Measurements from ENCODE around the gene TMC3. TPM values are rescaled to one million over a fixed set of nuclear protein-coding genes. Genes with fewer than 3 reads are reported as not detected.

TMC3 gene
- total RNA-seq, 4 donors from 2014 or later: 0.17 to 0.99 (median 0.47) TPM

DNA sequence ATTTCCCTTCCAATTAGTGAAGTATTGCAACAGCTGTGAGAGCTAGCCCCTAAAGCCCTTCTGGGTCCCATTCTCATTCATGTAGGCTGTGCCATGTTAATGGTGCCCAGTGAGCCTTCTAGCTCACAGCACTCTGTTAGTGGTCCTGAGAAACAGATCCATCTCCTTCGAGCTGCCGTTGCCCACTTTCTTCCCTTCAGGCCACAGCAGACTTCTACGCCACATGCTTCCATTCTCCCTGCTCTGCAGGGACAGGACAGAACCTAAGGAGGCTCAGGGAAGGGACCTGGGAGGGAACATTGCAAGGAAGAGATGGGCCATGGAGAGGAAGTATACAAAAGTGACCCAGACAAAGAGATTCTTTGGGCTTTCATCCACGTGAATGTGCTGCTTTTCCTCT lies 38.4 kb downstream of the TMC3 start:
- H3K27me3 ChIP-seq: no peaks in the 10 kb centered on the region
- H3K36me3 ChIP-seq: no peaks in the 10 kb centered on the region
- 92% methylated on average over 4 of the region's 4 CpGs for WGBS
- no peak overlapping the region for H3K27ac ChIP-seq (replicated peaks in 1 of 4)
- TF ChIP-seq POLR2A (IDR thresholded peaks at IDR 0.05; ENCODE audit: low read depth) (no peak), POLR2AphosphoS5 (IDR thresholded peaks at IDR 0.05) (no peak), CTCF (IDR thresholded peaks at IDR 0.05) (no peak), EP300 (IDR thresholded peaks at IDR 0.05) (no peak)
- intact Hi-C loops (cut with DNase I): loop anchor here (10.0 kb wide), 1 partner anchor 61 kb away; no protein-coding TSS in a partner anchor
- H3K4me3 ChIP-seq: no peak overlapping the region
- DNase-seq (ENCODE audit: extremely low spot score): no peak
- H3K9me3 ChIP-seq: no peaks in the 10 kb centered on the region
- peaks cover 4 to 28% (median 27%) of the 10 kb centered on the region in 4 donors for H3K4me1 ChIP-seq

GRCh38 chr15:81334768-81335435 lies 39.1 kb downstream of the TMC3 start:
- no peak overlapping the region for H3K4me3 ChIP-seq
- no peaks in the 10 kb centered on the region for H3K36me3 ChIP-seq
- DNase-seq (ENCODE audit: extremely low spot score): no peak
- H3K27ac ChIP-seq (replicated peaks in 1 of 4): no peak overlapping the region
- H3K9me3 ChIP-seq: no peaks in the 10 kb centered on the region
- peaks cover 4 to 28% (median 27%) of the 10 kb centered on the region in 4 donors for H3K4me1 ChIP-seq
- TF ChIP-seq EP300 (IDR thresholded peaks at IDR 0.05): no peak
- no peak for TF ChIP-seq POLR2AphosphoS5 (IDR thresholded peaks at IDR 0.05)
- no peak for TF ChIP-seq POLR2A (IDR thresholded peaks at IDR 0.05; ENCODE audit: low read depth)
- TF ChIP-seq CTCF (IDR thresholded peaks at IDR 0.05): no peak
- intact Hi-C loops (cut with DNase I): loop anchor here (10.0 kb wide), 1 partner anchor 60 kb away; no protein-coding TSS in a partner anchor
- H3K27me3 ChIP-seq: no peaks in the 10 kb centered on the region
- WGBS: 87% methylated on average over 8 of the region's 10 CpGs

DNA sequence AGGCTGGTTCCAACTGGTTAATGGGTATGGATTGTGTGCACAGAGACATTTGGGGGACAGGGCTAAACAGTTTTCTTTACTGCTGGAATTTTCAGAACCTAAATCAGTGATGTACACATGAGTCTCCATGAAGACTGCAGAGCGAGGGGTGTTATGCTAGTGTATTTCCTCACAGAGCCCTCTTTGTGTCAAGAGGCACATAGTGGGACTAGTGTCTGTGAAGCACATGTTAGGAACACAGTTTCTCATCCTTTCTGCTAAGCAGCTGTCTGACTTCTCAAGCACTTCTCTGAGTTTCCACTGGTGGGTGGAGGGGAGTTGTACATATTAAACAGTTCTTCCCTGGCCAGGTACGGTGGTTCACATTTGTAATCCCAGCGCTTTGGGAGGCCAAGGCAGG lies 40.6 kb downstream of the TMC3 start:
- intact Hi-C loops (cut with DNase I): loop anchor here (10.0 kb wide), 1 partner anchor 59 kb away; no protein-coding TSS in a partner anchor
- H3K4me1 ChIP-seq: peaks cover 2 to 15% (median 13%) of the 10 kb centered on the region in 4 donors
- DNase-seq (ENCODE audit: extremely low spot score): no peak
- no peak overlapping the region for H3K27ac ChIP-seq (replicated peaks in 1 of 4)
- H3K9me3 ChIP-seq: no peaks in the 10 kb centered on the region
- no peaks in the 10 kb centered on the region for H3K27me3 ChIP-seq
- no peaks in the 10 kb centered on the region for H3K36me3 ChIP-seq
- WGBS: 100% methylated on average over 3 of the region's 3 CpGs
- no peak for TF ChIP-seq POLR2AphosphoS5 (IDR thresholded peaks at IDR 0.05)
- no peak for TF ChIP-seq CTCF (IDR thresholded peaks at IDR 0.05)
- no peak for TF ChIP-seq POLR2A (IDR thresholded peaks at IDR 0.05; ENCODE audit: low read depth)
- TF ChIP-seq EP300 (IDR thresholded peaks at IDR 0.05): no peak
- H3K4me3 ChIP-seq: no peak overlapping the region

GRCh38 chr15:81332326-81332725 lies 41.7 kb downstream of the TMC3 start:
- DNase-seq (ENCODE audit: extremely low spot score): no peak
- H3K4me1 ChIP-seq: peaks cover 0 to 4% (median 3%) of the 10 kb centered on the region in 4 donors
- intact Hi-C loops (cut with DNase I): loop anchor here (10.0 kb wide), 1 partner anchor 58 kb away; no protein-coding TSS in a partner anchor
- no peaks in the 10 kb centered on the region for H3K27me3 ChIP-seq
- H3K27ac ChIP-seq (replicated peaks in 1 of 4): no peak overlapping the region
- H3K9me3 ChIP-seq: no peaks in the 10 kb centered on the region
- no peak for TF ChIP-seq EP300 (IDR thresholded peaks at IDR 0.05)
- no peak for TF ChIP-seq CTCF (IDR thresholded peaks at IDR 0.05)
- 90% methylated on average over 11 of the region's 12 CpGs for WGBS
- no peak overlapping the region for H3K4me3 ChIP-seq
- no peaks in the 10 kb centered on the region for H3K36me3 ChIP-seq

All from esophagus muscularis mucosa (tissue), 4 donors.